Measurements from ENCODE around the gene MYO7A. TPM values are rescaled to one million over a fixed set of nuclear protein-coding genes. Genes with fewer than 3 reads are reported as not detected.

MYO7A gene
- total and polyA plus RNA-seq, 2 experiments from 2014 or later, result 9.8 to 10.1 TPM

DNA sequence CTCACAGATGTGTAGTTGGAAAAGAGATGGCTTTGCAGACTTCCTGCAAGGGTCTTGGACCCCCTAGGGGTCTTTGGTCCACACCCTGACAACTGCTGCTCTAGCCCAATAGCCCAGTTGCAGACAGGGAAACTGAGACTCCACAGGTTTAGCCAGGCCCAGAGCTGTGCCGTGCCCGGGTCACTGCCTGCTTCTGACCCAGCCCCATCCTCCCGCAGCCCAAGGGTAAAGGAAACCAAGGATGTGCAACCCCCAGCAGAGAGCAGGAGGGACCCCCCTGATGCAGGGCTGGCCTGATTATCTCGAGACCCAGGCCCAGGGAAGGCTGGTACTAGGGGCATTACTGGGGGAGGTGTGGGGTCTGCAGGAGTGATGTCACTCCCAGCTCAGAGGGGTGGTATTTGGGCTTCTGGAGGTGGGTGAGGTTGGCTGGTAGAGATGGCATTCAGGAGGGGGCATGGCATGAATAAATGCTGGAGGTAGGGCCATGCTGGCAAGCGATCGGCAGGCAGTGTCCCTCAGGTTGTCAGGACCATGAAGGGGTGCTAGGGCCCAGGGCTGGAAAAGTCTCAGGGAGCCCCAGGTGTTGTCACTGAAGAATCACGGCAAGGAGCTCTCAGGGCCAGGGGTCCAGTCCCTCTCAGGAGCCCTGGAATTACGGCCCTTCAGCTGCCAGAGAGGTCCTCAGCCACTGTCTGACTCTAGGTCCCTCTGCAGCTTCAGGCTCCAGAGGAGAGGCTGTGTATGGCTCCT, 21.1 kb downstream of the MYO7A start:
- Histone ChIP-seq H3K4me1 (ENCODE audit: insufficient read depth) (peaks cover 30% of the 10 kb centered on the region), H4K20me1 (ENCODE audit: insufficient read depth, poor library complexity, severe bottlenecking) (no peaks in the 10 kb centered on the region), H3K79me2 (no peaks in the 10 kb centered on the region), H3K36me3 (replicated peaks; ENCODE audit: insufficient read depth, low read depth) (no peaks in the 10 kb centered on the region), H3K27ac (no peak overlapping the region), H3K27me3 (no peaks in the 10 kb centered on the region), H3K4me3 (no peak overlapping the region), H3K9me3 (ENCODE audit: low read depth) (no peaks in the 10 kb centered on the region), H3K4me2 (no peak overlapping the region), H3K9me2 (replicated peaks; ENCODE audit: insufficient read depth) (no peaks in the 10 kb centered on the region), H2AFZ (no peak overlapping the region)
- 94% methylated on average over 8 of the region's 8 CpGs for WGBS (ENCODE audit: low lambda C conversion rate, missing lambda C conversion rate)
- TF ChIP-seq CTCF (IDR thresholded peaks at IDR 0.05; ENCODE audit: poor library complexity) (no peak), EZH2phosphoT487 (IDR thresholded peaks at IDR 0.05; ENCODE audit: low read depth, severe bottlenecking, unreplicated experiment) (no peak), EZH2 (IDR thresholded peaks at IDR 0.05; ENCODE audit: borderline replicate concordance) (no peak)
- DNase-seq (ENCODE audit: low spot score), result no peak

DNA sequence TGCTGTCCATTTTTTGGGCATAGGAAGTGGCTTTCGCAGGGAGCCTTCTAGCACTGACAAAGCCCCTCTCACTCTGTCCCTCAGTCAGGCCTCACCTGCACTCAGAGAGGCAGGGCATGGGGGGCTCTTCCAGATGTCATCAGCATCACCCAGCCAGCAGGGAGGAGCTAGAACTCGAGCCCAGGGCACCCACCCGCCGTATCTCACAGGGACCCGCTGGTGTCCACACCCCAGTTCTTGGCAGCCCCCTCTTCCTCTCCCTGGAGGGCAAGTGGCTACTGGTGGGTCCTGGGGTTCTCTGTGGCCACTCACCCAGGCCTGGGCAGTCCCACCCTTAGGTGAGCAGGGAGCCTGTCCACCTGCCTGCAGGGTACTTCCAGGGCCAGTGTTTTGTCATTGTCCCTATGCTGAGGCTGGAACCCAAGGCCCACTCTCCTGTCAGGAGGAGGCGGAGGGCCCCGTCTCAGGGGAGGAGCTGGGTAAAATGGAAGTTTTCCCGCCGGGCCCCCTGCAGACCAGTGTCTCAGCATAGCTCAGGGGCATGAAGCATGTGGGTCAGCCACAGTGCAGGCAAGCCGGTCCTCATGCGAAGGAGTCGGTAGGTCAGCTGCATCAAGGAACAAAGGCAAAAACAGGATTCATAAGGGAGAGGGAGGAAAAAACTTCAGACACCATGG, 21.8 kb downstream of the MYO7A start:
- Histone ChIP-seq H2AFZ (no peak overlapping the region), H3K9me3 (ENCODE audit: low read depth) (no peaks in the 10 kb centered on the region), H3K27me3 (no peaks in the 10 kb centered on the region), H3K36me3 (replicated peaks; ENCODE audit: insufficient read depth, low read depth) (no peaks in the 10 kb centered on the region), H3K4me3 (no peak overlapping the region), H3K79me2 (no peaks in the 10 kb centered on the region), H3K4me2 (no peak overlapping the region), H3K27ac (no peak overlapping the region), H3K9me2 (replicated peaks; ENCODE audit: insufficient read depth) (no peaks in the 10 kb centered on the region), H3K4me1 (ENCODE audit: insufficient read depth) (peaks cover 25% of the 10 kb centered on the region), H4K20me1 (ENCODE audit: insufficient read depth, poor library complexity, severe bottlenecking) (no peaks in the 10 kb centered on the region)
- WGBS (ENCODE audit: low lambda C conversion rate, missing lambda C conversion rate), result 79% methylated on average over 12 of the region's 12 CpGs
- no peak for DNase-seq (ENCODE audit: low spot score)
- TF ChIP-seq CTCF (IDR thresholded peaks at IDR 0.05; ENCODE audit: poor library complexity) (no peak), EZH2phosphoT487 (IDR thresholded peaks at IDR 0.05; ENCODE audit: low read depth, severe bottlenecking, unreplicated experiment) (no peak), EZH2 (IDR thresholded peaks at IDR 0.05; ENCODE audit: borderline replicate concordance) (no peak)

DNA sequence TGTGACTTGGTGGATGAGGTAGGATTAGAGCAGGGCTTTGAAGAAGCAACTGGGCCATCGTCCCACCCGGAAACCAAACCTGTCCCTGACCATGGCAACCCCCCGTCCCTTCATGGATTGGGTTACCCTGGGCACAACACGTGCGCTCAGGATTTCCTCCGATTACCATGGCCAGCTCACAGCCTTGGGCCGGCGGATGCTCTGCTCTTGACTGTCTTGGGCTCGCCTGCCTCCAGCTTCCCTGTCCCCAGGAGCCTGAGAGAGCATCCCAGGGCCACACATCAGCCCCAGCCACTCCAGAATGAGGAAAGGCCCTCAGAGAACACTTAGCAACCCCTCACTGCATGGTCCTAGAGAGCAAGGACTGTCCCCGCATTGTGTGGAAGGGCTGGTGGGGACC, 22.8 kb downstream of the MYO7A start:
- no peaks in the 10 kb centered on the region for H3K27me3 ChIP-seq
- 93% methylated on average over 10 of the region's 10 CpGs for WGBS (ENCODE audit: low lambda C conversion rate, missing lambda C conversion rate)
- DNase-seq (ENCODE audit: low spot score), result no peak
- H4K20me1 ChIP-seq (ENCODE audit: insufficient read depth, poor library complexity, severe bottlenecking), result no peaks in the 10 kb centered on the region
- no peak overlapping the region for H3K27ac ChIP-seq
- TF ChIP-seq EZH2phosphoT487 (IDR thresholded peaks at IDR 0.05; ENCODE audit: low read depth, severe bottlenecking, unreplicated experiment) (no peak), EZH2 (IDR thresholded peaks at IDR 0.05; ENCODE audit: borderline replicate concordance) (no peak), CTCF (IDR thresholded peaks at IDR 0.05; ENCODE audit: poor library complexity) (no peak)
- H3K4me3 ChIP-seq, result no peak overlapping the region
- no peaks in the 10 kb centered on the region for H3K36me3 ChIP-seq (replicated peaks; ENCODE audit: insufficient read depth, low read depth)
- no peak overlapping the region for H3K4me2 ChIP-seq
- no peaks in the 10 kb centered on the region for H3K79me2 ChIP-seq
- H3K9me3 ChIP-seq (ENCODE audit: low read depth), result no peaks in the 10 kb centered on the region
- H3K4me1 ChIP-seq (ENCODE audit: insufficient read depth), result peaks cover 18% of the 10 kb centered on the region
- H3K9me2 ChIP-seq (replicated peaks; ENCODE audit: insufficient read depth), result no peaks in the 10 kb centered on the region
- H2AFZ ChIP-seq, result no peak overlapping the region

Measured in hepatocyte (in vitro differentiated cells).